DMS79 treated with DMSO at 0.1 percent for 48 hours (cell line): ENCODE results near the gene PMF1.
A peak's percentile ranks its signal among the peaks of the same experiment; 100 is the strongest.

Experiments
- DNase-seq: peaks from one replicate; lab custom pipeline; 2025; lab: John Stamatoyannopoulos, UW

Gene PMF1

GRCh38 chr1:156268336-156268735, 55.5 kb downstream of the PMF1 start:
- DNase-seq, result no peak

DNA sequence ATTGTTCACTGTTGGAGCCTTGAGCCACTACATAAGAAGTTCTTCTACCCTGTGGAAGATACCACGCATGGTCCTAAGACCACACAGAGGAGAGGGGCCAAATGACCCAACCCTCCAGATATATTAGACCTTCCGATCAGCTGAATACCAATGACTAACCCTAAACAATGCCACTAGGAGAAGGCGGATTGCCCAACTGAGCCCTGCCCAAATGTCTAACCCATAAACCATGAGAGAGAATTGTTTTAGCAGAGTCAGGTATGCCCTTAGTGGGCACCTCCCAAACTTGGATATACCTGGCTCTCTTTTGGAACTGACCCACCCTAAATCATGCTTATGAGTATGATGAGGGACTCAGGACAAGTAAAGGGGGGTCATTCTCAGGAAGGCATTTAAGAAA, 57.5 kb downstream of the PMF1 start:
- DNase-seq, result no peak

DNA sequence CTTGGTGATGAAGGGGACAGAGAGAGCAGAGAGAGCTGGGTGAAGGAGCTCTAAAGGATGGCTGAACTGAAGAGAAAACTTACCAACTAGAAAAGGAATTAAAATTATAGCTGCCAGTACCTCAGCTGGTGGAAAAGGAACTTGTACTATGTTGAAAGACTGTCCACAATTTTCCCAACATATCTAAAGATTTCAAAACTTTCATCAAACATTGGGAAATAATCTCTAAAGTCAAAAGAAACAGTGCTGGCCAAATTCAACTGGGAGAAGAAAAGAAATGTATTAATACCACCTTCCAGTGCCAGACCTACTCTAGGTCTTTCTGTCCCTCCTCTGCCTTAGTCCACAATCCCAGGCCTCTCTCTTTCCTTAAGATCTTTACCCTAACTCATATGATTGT, 63.7 kb downstream of the PMF1 start:
- no peak for DNase-seq

DNA sequence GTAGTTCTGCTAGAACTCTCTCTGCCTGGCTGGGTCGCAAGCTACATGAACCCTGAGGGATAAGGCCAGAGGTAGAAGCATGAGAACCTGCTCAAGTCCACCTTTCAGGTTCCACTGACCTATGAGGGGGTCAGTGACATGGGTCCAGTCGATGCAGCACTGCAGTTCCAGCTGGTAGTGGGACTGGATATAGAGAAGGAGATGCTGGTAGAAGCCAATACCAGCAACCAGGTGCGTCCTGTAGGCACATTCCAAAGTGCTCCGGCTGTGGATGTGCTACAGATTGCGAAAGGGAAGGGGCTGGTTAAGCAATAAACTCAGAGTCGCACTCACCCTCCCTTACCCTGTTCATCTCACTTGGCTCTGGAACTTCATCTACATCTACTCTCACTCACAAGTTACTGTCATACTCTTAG, 64.2 kb downstream of the PMF1 start:
- no peak for DNase-seq

DNA sequence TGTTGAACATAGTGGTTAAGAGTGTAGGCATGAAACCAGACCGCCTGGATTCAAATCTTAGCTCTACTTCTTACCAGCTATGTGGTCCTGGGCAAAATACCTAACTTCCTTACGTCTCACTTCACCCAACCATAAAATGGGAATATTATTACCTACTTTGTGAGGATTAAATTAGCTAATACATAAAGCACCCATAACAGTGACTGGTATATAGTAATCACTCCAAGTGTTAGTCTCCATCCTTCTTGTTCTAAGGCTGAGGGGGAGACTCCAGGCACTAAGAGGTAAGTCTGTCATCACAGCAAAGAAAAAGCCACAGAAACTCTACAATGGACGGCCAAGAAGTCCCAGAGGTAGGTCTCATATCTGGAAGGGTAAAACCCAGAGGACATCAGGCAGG, 67.0 kb downstream of the PMF1 start:
- DNase-seq, result no peak

- no peak for DNase-seq
Measured at GRCh38 chr1:156281281-156281680, 68.5 kb downstream of the PMF1 start.

DNA sequence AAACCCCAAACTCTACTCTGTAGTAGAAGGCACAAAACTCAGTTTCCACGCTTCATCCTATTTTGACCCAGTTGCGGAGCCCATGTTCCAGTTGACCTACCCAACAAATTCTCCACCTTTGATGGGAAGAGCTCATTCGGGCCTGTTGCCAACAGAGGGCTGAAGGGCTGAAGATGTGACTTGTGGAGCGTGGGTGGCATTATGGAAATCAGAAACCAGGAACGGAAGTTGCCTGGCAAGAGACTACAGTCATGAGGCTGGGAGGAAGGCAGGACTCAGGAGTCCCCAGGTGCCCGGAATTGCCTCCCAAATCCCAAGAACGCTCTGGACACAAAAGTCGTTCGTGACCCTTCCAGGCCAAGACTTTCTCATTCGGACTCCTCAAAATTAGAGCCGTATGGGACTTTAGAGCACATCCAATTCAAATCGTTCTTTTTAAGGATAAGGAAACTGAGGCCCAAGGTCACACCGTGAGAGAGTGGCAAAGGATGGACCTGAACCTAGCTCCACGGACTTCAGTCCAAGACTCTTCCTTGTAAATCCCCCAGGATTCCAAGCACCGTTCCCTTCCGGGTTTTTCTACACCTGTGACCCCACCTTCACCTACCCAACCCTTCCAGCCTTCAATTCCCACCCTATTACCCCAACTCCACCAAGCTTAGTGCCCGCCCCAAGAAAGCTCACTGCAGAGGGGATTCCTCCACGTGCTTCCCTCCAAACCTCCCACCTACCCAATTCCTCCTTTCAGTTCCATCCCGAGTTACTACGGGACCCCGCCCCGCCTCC, 69.1 kb downstream of the PMF1 start:
- peak; percentile 76 for DNase-seq

DNA sequence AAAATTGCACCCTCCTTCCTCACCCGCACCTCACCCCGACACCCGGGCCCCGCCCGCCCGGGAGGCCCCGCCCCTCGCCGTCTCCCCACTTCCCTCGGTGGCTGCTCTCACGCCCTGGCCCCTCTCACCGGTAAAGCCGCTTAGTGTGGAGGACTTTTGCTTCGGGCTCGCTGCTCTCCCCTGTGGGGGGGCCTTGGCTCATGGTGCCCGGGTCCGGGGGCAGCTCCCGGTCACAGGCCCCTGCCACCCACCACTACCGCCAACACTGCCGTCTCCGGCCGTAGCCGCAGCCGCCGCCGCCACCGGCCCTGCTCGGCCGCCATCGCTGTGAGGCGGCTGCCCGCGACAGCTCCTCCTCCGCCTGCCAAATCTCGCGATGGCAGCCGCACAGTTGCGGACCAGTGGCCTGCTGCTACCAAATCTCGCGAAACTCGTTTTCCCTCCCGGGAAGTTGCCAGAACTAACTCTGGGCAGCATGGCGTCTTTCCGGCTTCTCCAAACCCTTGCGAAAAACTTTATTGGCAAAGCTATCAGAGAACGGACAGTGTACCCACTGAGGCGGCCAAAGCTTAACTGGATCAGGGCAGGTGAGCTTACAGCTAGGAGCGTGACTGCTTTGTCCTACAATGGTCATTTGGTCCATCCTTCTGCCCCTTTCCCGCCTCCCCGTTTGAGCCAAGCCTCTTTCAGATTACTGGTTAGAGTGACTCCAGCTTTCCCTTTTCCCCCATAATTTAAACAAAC, 69.8 kb downstream of the PMF1 start, which contains the start of gene SMG5:
SMG5 (minus strand) TSS at position 347 of the 744 bp plus-strand sequence; CDS start at position 202, 145 bp downstream.
- peak; percentile 97 for DNase-seq

- DNase-seq, result no peak
Measured at GRCh38 chr1:156283521-156283920, 70.7 kb downstream of the PMF1 start.

GRCh38 chr1:156284112-156284511, 71.3 kb downstream of the PMF1 start, which contains the start of gene TMEM79:
TMEM79 (plus strand) TSS chr1:156284325; CDS start chr1:156285227, 902 bp downstream.
- DNase-seq, result no peak

DNA sequence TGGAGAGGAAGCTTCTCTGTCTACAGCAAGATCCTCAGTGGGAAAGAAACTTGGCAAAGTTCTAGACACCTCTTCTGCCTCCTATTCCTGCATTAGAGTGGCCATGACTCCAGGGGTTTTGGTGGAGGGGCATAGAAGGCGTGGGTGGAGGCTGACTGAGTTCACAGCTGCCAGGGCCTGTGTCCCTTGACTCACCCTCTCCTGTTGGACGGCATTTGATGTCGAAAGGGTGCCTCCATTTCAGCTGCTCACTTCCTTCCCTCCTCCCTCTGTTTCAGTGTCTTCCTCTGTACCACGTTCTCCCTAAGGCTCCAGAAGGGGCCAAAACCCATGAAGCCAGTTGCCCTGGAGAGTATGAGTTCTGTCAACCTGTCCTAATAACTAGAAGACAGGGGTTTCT, 72.0 kb downstream of the PMF1 start:
- no peak for DNase-seq

DNA sequence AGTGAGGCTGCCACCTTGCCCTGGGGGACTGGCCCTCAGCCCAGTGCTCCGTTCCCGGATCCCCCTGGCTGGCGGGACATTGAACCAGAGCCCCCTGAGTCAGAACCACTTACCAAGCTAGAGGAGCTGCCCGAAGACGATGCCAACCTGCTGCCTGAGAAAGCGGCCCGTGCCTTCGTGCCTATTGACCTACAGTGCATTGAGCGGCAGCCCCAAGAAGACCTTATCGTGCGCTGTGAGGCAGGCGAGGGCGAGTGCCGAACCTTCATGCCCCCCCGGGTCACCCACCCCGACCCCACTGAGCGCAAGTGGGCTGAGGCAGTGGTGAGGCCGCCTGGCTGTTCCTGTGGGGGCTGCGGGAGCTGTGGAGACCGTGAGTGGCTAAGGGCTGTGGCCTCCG, 72.6 kb downstream of the PMF1 start:
- no peak for DNase-seq

- DNase-seq, result no peak
Measured at GRCh38 chr1:156286061-156286460, 73.3 kb downstream of the PMF1 start.
